ENCODE results near the gene NUP210.
"Not testable (repeated sequence)": the region's sequence is repeated elsewhere in the genome, so short reads cannot be mapped to it uniquely, and the experiment has no call there.

The NUP210 gene
- 85.2 to 248 (median 188) reads per million in 18 experiments for total RNA-seq

DNA sequence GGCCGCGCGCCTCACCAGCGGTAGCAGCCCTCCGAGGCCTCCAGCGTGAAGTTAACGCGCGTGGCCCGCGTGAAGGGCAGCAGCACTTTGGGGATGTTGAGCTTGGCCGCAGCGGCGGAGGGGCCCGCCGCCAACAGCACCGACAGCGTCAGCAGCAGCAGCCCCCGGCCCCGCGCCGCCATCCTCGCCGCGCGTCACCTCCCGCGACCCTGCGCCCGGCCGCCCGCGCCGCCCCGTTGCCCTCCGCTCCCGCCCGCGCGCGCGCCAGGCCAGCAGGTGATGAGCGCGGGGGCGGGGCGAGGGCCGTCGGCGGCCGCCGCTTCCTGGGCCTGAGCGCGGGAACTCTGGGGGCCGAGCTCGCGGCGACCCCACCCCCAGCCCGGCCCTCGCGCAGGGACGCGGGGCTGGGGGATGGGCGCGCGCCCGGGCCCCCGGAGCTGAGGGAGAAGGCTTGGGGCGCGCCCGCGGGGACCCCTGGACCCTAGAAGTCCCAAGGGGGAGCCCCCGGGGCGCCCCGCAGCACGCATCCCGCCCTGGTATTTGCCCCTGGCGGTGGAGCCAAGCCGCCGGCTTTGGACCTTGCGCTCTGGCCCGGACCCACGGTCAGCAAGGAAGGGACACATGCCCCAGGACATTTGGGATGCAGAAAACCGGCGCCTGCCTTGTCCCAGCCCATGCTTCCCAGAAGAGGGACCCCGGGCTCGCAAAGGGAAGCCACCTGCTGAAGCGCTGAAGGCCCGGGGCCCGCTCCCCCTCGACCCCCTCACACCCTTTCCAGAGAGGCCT is at the start of gene NUP210:
Gene NUP210, minus strand, starts transcription at position 278 of the 786 bp plus-strand sequence. Its CDS starts 96 bp downstream, at position 182.
- DNase-seq, result peak; percentile 16 to 52

GRCh38 chr3:13466781-13467180 is 46.7 kb upstream of the NUP210 start:
- no peak for DNase-seq

- no peak for DNase-seq
Observed at GRCh38 chr3:13465236-13465873, 45.2 kb upstream of the NUP210 start.

DNA sequence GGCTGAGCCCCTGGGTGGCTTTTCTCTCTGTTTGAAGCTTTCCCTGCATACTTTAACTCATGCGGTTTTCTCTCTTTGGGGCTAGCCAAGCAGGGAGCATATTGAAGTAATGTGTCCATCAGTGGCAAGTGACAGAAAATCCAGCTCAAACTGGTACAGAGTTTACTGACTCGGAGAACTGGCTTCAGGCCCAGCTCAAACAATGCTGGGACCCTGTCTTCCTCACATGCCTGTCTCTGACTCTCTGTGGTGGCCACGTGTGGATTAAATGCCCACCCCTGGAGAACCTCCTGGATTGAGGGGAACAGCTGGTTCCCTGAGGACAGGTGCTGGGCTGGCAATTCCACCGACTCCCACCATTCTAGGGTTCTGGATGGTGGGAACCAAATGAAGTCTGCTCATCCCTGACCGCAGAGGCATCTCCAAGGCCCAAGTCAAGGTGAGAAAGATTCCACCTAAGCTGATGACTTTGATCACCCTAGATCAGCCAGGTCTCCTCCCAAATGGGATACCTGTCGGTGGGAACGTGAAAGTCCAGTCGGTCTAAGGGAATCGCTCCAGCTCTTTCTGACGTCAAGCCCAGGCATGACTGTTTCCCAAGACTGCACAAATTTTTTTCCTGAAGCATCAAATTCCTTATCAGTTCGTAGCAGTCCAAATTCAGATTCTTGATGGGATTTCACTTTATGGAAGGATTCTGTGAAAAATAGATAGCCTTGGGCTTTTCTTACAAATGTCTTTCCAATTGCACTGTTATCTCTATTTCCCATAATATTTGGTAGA is 43.7 kb upstream of the NUP210 start:
- DNase-seq, result no peak

- no peak for DNase-seq
Observed at GRCh38 chr3:13462822-13463221, 42.7 kb upstream of the NUP210 start.

- DNase-seq, result no peak
Observed at GRCh38 chr3:13462125-13462629, 42.1 kb upstream of the NUP210 start.

- DNase-seq, result peak; percentile 40 to 56
Observed at GRCh38 chr3:13461169-13462124, 41.3 kb upstream of the NUP210 start.

GRCh38 chr3:13460341-13460736 is 40.2 kb upstream of the NUP210 start:
- DNase-seq, result no peak

- no peak for DNase-seq
Observed at GRCh38 chr3:13459605-13460340, 39.7 kb upstream of the NUP210 start.

GRCh38 chr3:13457593-13457992 is 37.5 kb upstream of the NUP210 start:
- DNase-seq, result no peak

GRCh38 chr3:13455644-13456043 is 35.5 kb upstream of the NUP210 start:
- DNase-seq, result no peak

DNA sequence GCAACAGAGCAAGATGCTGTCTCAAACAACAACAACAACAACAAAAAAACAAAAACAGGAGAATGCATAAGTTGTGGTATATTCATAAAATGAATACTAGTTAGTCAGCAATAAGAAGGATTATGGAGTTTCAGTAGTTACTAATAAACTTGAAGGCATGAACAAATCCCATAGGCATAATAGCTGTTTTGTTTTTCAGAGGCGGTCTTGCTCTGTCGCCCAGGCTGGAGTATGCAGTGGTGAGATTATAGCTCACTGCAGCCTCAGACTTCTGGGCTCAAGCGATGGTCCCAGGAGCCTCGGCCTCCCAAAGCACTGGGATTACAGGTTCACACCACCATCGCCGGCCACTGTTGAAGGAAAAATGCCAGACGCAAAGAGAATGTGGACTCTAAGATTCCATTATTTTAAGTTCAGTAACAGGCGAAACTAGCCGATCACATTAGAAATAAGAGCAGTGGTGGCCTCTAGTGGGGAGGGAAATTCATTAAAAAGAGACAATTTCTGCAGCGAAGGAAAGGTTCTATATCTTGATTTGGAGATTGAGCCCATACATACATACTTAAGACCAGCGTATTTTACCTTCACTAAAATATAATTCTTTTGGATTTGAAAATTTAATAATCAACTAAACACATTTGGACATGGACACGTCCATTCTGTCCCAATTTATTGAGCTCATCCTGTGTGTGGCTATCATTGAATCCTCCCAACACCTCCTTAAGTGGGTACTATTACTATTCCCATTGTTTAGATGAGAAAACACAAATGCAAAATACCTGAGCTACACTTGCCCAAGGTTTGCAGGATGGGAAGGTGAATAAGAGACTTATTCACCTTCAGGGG is 32.6 kb upstream of the NUP210 start:
- DNase-seq, result peak; percentile 59 to 70

GRCh38 chr3:13451301-13451673 is 31.2 kb upstream of the NUP210 start:
- peak in 1 of 2 donors; percentile 18 for DNase-seq

- DNase-seq, result not testable (repeated sequence)
Observed at GRCh38 chr3:13442882-13443281, 22.8 kb upstream of the NUP210 start.

DNA sequence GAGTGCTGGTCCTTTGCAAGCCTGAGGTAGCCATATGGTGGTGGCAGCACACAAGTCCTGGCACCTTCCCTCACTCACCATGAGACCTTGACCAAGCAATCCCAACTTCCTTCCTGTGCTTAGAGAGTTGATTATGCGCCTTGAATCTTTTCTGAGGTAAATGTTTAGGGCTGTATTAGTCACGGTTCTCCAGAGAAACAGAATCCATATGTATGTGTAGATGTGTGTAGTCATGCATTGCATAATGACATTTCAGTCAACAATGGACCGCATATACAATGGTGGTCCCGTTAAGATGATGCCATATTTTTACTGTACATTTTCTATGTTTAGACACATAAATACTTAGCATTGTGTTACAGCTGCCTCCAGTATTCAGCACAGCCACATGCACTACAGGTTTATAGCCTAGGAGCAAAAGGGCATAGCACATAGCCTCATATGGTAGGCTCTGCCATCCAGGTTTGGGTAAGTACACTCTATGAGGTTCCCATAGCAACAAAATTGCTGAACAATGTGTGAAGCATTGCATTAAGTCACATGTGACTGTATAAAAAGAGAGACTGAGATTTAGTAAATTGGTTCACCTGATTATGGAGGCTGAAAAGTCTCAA is 20.2 kb upstream of the NUP210 start:
- no peak for DNase-seq

- not testable (repeated sequence) for DNase-seq
Observed at GRCh38 chr3:13436213-13436612, 16.1 kb upstream of the NUP210 start.

- DNase-seq, result no peak
Observed at GRCh38 chr3:13433912-13434311, 13.8 kb upstream of the NUP210 start.

DNA sequence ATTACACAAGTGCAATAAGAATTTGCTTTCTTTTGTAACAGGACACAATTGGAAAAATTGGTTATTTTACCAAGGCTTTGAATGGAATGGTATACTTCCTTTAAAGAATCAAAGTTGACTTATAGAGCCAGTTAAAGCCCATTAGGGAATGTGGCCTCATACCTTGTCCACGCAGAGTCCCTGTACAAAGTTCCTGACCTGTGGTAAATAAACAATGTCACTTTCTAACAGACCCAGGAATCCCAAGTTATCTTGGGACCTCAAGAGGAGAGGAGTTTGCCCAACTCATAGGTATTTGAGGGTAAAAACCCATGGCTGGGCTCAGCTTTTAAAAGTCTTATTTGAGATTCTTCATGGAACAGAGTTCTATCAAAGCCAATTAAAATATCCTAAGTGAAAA is 12.0 kb upstream of the NUP210 start:
- DNase-seq, result no peak

- not testable (repeated sequence) for DNase-seq
Observed at GRCh38 chr3:13430411-13430875, 10.3 kb upstream of the NUP210 start.
